Measurements from ENCODE around the gene RHOT2. TPM values are rescaled to one million over a fixed set of nuclear protein-coding genes. Genes with fewer than 3 reads are reported as not detected.

Gene RHOT2
- polyA plus RNA-seq, 4 donors: 70.5 to 111 (median 77.6) TPM

DNA sequence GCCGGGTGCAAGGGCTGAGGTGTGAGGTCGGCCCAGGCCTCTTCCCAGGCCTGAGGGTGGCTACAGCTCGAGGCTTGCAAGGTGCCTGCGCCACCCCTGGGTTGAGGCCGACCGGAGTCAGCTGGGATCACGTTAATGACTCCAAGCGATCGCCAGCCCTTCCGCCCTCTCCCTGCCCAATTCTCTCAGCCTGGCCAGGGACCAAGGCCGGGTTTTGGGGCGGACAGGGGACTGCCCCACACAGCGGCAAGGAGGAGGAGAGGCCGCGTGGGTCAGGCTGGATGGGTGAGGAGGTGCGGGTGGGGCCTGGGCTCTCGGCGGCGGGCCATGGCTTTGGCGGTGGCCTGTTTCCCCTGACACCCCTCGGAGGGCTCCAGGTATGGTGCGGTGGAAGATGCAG lies 25.4 kb downstream of the RHOT2 start:
- DNase-seq (ENCODE audit: low read depth in 4 of 4, low spot score in 3 of 4): no peak

DNA sequence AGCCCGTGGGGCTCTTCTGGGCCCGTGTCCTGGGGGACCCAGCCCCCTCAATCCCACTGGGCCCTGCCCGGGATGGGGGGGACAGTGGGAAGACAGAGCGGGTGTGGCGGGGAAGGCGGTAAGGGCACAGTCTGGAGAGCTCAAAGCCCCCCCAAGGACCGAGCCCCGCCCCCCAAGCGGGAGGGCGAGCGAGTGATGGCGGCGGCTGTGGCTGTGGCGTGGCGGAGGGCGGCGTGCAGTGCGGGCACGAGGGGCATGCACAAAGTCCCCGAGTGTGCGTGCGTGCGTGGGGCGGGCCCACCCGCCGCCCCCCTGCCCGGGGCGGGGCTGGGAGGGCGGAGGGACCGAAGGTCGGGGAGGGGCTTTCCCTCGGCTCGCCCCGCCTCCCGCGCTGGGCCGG lies 25.8 kb downstream of the RHOT2 start:
- DNase-seq (ENCODE audit: low read depth in 4 of 4, low spot score in 3 of 4): no peak

DNA sequence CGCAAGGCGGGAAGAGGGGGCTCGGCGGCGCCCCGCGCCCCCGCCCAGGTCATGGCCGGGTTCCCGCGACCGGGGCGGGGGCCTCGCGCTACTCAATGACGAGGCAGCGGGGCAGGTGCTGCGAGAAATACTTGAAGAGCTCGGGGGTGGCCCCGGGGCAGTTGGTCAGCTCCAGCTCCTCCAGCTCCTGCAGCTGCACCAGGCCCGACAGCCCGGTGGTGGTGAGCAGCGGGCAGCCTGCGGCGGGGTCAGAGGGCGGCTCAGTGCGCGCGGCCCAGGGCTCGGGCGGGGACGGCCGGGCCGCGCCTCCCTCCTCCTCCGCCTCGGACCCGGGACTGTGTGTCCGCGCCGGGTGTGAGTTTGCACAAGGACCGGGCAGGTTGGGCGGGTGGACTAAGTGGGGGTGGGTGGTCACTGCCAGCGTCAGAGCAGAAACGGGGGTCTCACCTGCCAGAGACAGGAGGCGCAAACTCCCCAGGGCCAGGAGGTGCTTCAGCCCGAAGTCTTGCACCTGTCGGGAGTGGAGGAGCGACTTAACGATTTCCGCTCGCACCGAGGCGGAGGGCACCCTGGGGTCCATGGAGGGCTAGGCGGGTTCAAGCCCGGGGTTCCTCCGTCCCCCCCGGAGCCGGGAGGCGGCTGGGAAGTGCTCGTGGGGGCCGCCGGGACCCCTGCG lies 26.4 kb downstream of the RHOT2 start:
- no peak for DNase-seq (ENCODE audit: low read depth in 4 of 4, low spot score in 3 of 4)

DNA sequence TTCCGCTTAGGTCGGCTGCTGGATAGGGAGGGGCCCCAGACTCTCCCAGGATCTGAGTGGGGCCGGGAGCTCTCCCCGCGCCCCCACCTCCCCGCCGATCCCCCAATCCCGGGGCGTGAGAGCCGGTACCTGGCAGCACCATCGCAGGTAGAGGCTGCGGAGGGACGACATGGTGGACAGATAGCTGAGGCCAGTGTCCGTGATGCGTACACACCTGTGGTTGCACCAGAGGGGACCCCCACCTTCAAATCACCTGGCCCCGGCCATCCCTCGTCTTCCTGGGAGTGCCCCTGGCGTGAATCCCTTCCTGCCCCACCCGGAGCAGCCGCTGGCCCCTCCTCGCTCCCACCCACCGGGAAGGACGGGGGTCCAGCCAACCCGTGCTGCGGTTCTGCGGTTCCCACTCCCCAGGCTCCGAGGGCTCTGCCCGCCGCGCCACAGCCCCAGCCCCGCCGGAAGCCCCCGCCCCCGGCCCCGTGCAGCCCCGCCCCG lies 27.0 kb downstream of the RHOT2 start:
- no peak for DNase-seq (ENCODE audit: low read depth in 4 of 4, low spot score in 3 of 4)

DNA sequence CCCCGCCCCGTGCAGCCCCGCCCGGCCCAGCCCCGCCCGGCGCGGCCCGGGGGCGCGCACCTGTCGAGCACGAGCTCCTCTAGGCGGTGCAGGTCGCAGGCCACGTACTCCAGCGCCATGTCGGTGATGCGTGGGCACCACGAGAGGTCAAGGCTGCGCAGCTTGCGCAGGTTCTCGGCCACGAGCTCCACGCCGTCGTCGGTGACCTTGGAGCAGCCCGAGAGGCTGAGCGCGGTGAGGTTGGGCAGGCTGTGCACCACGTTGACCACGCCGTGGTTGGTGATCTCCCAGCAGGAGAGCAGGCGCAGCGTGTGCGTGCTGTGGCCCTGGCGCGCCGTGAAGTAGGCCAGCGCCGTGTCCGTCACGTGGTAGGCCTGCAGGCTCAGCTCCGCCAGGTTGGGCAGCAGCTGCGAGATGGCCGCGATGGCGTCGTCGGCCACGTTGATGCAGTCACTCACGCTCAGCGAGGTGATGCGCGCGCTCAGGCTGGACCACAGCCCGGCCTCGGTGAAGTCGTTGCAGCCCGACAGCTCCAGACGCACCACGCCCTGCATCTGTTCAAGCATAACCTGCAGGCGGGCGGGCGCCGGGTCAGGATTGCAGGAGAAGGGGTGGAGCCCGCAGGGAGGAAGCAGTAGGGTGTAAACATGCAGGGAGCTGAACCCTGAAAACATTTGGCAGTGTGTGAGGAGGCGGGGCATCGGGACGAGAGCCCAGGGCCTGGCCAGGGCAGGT lies 27.6 kb downstream of the RHOT2 start:
- DNase-seq (ENCODE audit: low read depth in 4 of 4, low spot score in 3 of 4): no peak

DNA sequence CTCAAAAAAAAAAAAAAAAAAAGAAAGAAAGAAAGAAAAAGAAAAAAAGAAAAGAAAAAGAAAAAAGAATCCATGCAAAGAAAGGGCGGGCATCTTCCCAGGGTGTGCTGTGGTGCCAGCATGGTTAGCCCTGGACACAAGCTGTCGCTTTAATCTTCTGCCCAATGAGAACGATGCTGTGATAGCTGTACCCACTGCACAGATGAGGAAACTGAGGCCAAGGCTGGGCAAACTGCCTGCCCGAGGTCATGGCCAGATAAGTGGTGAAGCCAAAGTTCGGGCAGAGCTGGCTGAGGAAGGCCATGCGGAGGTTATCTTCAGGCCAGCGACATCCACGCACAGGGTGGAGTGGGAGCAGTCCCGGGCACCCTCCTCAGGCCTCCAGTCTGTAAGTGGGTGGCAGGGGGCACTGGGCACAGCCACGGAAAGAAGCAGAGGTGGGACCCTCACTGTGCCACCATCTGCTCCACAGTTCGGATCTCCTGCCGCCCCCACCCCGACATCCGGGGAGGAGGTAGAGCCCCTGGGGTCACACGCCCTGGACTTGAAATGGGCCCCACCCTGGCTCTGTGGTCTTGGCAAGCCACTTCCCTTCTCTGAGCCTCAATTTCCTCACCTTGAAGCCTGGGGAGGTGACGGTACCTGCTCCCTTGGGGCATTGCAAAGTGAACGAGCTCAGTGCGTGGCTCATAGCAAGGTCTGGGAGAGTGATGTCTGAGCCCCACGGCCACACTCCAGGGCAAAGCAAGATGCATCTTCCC lies 31.2 kb downstream of the RHOT2 start:
- DNase-seq (ENCODE audit: low read depth in 4 of 4, low spot score in 3 of 4): no peak

DNA sequence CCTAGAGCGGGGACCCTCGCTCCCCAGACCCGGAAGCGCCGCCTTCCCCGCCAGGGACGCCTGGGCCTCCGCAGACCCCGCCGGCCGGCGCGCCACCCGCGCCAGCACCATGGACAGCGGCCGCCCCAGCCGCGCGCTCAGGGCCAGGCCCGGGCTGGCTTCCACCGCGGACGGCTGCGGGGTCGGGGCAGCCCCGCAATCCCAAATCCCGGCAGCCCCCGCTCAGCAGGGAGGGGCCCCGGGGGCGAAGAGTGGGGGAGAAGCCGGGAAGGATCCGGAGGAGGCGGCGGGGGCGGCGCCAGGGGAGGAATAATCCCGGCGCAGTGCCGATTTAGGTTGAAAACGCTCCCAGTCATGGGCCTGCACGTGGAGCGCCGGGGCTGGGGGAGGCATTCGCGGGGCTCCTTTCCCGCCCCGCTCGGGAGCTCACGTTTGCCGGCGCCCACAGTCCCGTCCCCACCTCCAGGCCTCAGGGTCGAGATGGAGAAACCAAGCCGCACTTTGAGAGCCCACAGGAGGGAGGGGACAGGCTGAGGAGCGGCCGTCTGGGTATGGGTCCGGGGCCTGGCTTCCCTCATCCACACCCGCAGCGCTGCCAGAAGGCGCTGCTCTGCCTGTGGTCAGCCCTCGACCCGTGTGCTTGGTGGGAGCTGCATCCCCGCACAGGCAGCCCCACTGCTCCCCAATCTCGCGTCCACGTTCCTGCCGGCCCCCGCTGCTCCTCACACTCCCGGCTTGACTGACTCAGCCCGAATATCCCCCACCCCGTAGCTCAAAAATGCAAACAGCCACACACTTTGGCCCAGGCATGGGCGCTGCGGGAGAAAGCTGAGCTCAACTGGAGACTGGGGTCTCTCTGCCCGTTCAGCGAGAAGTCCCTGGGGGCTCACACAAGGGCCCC lies 33.0 kb downstream of the RHOT2 start:
- DNase-seq (ENCODE audit: low read depth in 4 of 4, low spot score in 3 of 4): peak in 1 of 4 donors; percentile 44

DNA sequence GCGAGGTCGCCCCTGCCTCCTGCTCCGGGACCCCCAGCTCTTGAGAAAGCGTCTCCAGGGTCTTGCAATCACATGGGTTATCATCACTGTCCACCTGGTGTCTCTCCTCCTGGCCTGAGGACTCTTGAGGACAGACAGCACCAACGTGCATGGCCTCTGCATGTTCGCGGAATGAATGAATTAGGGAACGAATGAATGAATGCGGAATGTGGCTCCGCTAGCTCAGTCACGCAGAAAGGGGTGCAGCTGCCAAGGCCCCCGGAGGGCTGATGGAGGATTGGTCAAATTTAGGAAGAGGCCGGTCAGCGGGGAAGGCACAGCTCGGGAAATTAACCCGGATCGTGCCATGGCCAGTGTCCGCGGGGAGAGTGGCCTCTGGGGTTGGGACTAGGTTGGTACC lies 34.4 kb downstream of the RHOT2 start:
- DNase-seq (ENCODE audit: low read depth in 4 of 4, low spot score in 3 of 4): no peak

DNA sequence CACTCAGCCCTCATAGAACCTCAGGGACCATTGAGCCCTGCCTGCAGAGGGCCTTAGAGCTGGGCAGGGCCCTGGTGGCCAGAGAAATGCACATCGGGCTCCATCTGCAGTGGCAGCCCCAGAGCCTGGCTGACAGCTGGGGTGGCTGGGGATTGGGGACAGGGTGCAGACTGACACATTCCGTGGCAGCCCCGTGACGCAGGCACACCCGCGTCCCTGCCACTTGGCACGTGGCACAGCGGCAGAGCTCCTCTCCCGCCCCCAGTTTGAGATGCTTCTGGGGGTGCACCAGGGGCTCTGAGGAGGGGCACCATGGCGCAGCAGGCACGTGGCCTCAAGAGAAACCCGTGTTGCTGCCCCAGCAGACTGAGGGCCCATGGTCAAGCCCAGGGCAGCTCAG lies 35.5 kb downstream of the RHOT2 start:
- no peak for DNase-seq (ENCODE audit: low read depth in 4 of 4, low spot score in 3 of 4)

DNA sequence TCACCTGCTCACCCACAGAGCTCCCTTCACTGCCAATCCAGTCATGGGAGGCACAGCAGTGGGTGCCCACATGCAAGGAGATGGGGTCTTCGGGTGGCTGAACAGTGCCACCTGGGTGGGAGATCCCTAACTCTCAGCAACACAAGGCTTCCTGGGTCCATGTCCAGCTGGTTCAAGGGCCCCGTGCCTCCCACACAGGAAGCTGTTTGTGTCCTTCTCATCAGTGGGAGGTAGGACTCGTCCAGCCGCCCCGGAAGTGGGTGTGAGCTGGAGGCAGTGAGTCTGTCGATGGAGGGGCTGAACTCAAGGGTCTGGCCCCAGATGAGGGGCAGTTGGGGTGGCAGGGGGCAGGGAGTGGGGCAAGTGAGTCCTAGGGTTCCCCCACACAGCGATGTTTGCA lies 36.1 kb downstream of the RHOT2 start:
- DNase-seq (ENCODE audit: low read depth in 4 of 4, low spot score in 3 of 4): no peak

DNA sequence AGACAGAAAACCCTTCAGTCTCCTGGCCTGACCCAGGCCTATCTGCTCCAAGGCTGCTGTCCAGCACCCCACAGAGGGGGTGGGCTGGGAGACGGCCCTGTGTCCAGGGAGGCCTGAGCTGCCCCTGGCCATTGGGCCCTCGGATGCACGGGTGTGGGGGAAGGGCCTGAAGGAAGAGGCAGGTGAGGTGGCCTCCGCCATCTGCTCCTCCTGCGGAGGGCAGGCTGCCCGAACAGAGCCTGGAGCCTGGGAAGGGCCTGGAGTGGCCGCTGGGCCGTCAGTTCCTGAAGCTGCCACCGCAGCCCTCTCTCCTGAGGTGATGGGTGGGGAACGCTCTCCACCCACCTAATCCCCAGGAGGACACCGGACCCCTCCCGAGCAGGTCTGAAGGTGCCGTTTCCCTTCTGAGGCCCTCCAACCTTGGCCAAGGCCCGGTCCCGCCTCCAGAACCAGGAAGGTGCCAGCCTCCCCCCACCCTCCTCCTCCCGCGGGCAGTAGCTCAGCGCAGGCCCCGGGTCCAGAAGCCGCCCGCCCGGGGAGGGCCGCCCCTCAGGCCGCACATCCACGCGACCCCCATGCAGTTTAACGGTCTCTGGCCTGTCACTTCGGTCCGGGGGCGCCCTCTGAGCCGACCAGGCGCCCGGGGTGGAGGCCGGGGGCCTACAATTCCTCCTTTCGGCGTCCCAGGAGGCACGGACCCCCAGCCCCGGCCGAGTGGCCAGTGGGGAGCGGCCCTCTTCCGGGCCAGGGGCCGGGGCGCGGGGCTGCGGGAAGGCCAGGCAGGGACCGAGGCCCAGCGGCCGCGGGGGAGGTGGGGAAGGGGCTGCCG lies 36.8 kb downstream of the RHOT2 start:
- DNase-seq (ENCODE audit: low read depth in 4 of 4, low spot score in 3 of 4): no peak

DNA sequence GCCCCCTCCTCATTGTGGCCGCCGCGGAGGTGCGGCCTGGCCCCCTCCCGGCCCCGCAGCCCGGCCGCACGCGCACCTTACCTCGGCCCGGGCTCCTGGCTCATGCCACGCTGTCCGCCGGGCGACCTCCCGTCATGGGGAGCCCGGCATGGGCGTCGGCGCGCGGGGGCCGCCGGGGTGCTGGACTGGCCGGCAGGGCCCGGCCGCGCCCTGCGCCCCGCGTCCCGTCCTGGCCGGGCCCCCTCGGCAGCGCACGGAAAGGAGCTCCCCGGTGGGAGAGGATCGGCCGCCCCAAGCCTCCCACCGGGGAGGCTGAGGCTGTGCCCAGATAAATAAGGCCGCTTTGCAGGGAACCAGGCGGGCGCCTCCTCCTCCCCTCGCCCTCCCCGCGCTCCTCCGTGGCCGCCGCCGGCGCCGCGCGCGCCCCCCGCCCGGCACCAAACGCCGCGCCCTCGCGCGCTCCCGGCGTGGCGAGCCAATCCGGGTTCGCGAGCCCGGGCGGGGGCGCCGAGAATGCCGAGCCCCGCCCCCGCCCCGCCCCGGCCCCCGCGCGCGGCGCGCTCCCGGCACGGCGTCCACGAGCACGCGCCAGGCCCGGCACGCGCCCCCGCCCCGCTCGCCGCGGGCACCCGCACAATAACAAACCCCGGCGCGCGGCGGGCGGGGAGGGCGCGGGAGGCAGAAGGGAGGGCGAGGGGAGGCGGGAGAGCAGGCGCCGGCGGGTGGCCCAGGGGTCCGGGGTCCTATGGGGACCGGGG lies 37.7 kb downstream of the RHOT2 start, which contains the start of gene FBXL16:
FBXL16 (minus strand) TSS at position 371 of the 758 bp plus-strand sequence. CDS start 8,396 bp downstream, outside the sequence.
- no peak for DNase-seq (ENCODE audit: low read depth in 4 of 4, low spot score in 3 of 4)

DNA sequence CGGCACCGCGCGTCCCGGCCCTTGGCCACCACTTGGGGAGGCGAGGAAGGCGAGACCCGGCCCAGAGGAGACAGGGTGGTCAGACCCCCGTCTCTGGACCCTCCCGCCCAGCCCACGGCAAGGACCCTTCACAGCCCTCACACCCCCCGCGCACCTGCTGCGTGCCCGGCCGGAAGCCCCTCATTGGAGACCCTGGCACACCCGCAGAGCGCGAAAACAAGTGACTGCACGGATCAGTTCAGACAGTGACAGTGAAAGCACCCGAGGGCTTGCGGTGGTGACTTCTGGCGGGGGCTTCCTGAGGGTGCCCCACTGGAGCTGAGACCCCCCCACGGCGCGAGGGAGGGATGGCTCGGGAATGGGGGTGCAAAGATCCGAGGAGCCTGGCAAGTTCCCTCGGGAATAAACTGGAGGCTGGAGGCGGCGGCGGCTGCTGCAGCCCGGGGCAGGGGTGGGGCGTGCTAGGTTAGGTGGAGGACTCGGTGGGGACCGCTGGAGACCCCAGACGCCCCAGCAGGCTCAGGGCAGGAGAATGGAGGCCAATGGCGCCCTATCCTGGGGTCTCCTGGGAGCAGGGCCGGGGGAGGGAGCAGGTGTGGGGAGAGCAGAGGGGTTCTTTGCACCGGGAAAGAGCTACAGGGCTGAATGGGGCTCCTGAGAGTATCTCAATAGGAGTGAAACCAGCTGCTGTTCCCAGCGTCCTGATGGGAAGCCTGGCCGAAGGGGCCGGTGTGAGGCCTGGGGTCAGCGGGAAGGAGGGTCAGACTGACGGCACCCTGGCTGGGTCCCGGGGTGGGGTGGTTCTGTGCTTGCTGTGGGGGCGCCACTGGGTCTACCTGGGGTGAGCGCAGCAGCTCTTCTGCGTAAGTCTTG lies 38.5 kb downstream of the RHOT2 start:
- no peak for DNase-seq (ENCODE audit: low read depth in 4 of 4, low spot score in 3 of 4)

DNA sequence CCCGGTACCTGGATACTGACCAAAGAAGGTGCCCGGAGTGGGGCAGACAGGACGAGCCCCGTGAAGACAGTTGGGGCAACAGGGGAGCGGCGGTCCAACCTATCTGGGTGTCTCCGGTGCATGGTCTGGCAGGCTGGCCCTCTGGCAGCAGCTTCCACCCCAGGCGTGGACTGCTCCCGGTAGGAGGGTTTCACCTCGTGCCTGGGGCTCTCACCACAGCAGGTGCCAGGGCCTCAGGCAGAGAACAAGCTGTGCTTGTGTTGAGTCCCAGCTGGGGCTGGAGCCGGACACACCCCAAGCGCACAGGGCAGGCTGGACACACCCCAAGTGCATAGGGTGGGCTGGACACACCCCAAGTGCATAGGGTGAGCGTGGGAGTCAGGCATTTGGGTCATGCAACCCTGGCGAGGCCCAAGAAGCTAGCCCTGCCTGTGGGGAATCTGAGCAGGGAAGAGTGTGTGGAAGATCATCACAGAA lies 39.2 kb downstream of the RHOT2 start:
- DNase-seq (ENCODE audit: low read depth in 4 of 4, low spot score in 3 of 4): no peak

DNA sequence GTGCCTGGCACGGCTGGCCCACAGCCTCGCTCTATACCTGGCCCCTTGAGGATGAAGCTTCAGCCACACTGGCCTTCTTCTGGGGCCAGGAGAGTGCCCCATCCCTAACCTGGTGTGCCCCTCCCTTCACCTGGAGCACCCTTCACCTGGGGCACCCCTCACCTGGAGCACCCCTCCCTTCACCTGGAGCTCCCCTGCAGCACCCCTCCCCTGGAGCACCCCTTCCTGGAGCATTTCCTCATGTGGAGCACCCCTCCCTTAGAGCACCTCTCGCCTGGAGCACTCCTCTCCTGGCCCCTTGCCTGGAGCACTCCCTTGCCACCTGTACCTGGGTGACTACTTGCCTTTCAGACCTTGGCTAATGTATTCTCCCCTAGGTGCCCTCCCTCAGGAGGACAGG lies 40.1 kb downstream of the RHOT2 start:
- DNase-seq (ENCODE audit: low read depth in 4 of 4, low spot score in 3 of 4): no peak

DNA sequence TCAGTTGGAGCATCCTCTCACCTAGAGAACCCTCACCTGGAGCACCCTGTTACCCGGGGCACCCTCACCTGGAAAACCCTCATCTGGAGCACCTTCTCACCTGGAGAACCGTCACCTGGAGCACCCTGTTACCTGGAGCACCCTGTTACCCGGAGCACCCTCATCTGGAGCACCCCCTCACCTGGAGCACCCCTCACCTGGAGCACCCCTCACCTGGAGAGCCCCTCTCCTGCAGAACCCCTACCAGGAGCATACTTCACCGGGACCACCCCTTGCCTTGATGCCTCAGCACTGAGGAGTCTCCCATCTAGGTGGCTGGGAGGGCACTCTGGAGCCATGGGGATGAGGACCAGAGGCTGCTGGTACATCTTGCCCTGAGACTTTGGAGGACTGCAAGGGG lies 41.0 kb downstream of the RHOT2 start:
- no peak for DNase-seq (ENCODE audit: low read depth in 4 of 4, low spot score in 3 of 4)

Data from right renal pelvis (tissue), 4 donors.